HG03060 (cell line): ENCODE measurements around the gene MLC1.
"Not testable (repeated sequence)": the region's sequence is repeated elsewhere in the genome, so short reads cannot be mapped to it uniquely, and the experiment has no call there.

ENCODE experiments used
- ATAC-seq: cut with Tn5 transposase; IDR thresholded peaks from one replicate; pipeline ENCODE4 v1.9.1; 2021; ENCODE audit warnings: low read depth, moderate number of reproducible peaks; ENCODE audit not compliant: unreplicated experiment

MLC1 gene

GRCh38 chr22:50104141-50104544, 18.9 kb upstream of the MLC1 start:
- ATAC-seq: no peak

- ATAC-seq: no peak
Measured at GRCh38 chr22:50102946-50103345, 17.7 kb upstream of the MLC1 start.

GRCh38 chr22:50101870-50102565, 16.8 kb upstream of the MLC1 start:
- no peak for ATAC-seq

DNA sequence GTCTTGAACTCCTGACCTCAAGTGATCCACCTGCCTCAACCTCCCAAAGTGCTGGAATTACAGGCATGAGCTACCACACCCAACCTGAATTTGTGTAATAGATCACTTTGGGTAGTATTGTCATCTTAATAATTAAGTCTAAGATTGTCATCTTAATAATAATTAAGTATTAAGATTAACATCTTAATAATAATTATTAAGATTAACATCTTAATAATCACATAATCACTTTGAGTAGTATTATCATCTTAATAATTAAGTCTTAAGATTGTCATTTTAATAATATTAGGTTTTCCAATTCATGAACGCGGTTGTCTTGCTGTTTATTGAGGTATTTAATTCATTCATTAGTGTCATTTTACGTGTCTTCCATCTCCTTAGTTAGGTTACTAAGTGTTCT, 12.8 kb upstream of the MLC1 start:
- ATAC-seq: no peak

- no peak for ATAC-seq
Measured at GRCh38 chr22:50092342-50092741, 7.1 kb upstream of the MLC1 start.

DNA sequence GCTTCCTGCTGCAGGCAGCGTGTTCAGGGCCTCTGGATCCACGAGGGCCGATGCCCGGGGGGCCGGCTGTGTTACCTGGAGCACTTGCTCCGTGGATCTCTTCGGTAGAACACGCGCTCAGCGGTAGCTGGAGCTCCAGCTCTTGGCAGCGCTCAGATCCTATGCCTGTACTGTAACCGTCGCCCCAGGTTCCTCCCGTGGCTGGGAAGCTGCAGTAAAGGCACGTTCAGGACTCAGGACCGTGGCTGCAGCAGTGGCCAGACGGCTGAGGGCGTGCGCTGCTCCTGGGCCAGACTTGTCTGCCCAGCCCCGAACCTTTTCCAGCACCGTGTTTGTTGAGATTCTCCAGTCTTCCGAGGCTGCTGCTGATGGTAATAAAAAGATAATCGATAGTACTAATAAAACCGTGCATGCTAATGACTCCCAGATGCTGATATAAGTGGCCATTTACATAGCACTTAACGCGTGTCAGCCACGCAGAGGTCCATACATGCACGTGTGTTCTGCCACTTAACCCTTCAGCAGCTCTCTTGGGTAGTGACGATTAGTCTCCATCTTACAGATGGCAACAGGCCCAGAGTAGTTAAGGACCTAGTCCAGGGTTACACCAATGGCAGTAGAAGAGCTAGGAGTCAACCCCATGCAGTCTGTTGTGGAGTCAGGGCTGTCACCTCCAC, 6.0 kb upstream of the MLC1 start:
- no peak for ATAC-seq

- no peak for ATAC-seq
Measured at GRCh38 chr22:50090412-50090714, 5.1 kb upstream of the MLC1 start.

DNA sequence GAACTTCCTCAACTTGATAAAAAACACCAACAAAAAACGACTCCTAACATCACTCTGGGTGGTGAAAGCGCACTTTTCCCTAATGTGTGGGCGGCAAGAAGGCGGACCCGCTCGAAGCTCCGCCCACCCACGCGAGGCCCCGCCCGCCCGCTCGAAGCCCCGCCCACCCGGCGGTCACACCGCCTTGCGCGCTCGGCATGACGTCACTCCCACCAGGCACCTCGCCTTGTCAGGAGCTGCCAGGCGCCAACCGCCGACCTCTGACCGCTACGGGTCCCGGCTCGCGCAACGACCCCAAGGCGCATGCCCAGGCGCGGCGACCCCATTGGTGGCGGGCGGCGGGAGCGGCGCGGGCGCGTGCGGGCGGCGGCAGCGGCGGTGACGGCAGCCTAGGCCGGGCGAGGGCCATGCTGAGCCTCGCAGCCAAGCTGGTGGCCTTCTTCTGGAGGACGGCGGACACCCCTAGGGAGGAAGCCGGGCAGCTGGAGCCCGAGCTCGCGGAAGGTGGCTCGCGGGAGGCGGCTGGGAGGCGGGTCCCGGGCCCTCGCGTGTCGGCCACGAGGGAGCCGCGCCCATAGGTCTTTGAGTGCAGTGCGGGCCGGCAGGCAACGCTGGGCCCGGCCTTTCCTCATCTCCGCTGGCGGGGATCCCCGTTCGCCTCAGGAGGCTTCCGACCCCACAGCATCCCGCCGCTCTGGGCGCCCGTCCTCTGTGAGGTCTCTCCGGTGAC, 4.6 kb upstream of the MLC1 start, which contains the start of gene MOV10L1:
Gene MOV10L1, plus strand, starts transcription at position 325 of the 730 bp plus-strand sequence. Its CDS starts 83 bp downstream, at position 408.
- no peak for ATAC-seq

- no peak for ATAC-seq
Measured at GRCh38 chr22:50089231-50089630, 4.0 kb upstream of the MLC1 start.

DNA sequence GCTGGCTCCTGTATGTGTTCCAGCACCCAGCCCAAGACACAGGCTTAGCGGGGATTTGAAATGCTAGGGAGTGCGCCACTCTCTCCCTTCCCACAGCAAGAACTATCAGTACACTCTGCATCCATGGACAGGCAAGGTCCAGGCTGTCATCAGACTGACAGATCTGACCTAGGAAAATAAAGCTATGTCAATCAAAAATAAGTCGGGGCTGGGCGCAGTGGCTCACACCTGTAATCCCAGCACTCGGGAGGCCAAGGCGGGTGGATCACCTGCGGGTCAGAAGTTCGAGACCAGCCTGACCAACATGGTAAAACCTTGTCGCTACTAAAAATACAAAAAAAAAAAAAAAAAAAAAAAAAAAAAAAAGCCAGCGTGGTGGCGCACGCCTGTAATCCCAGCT, 2.9 kb upstream of the MLC1 start:
- no peak for ATAC-seq

DNA sequence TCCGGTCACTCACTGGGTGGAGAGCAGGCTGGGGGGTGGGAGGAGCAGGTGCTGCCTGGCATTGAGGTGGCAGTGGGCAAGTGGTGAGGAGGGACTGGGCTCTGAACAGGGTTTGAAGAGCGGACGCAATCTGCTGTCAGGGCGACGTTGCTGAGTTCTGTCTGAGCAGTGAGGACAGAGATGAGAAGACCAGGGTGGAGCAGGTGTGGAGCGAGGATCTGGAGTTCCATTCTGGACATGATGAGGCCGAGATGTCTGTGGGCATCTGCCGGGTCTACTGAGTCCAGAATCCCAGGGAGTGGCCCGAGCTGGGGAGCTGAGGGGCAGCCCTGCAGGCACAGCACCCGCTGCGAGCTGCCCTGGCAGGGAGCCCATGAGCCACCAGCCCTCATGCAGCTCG, 2.4 kb upstream of the MLC1 start:
- no peak for ATAC-seq

- not testable (repeated sequence) for ATAC-seq
Measured at GRCh38 chr22:50086975-50087374, 1.7 kb upstream of the MLC1 start.

DNA sequence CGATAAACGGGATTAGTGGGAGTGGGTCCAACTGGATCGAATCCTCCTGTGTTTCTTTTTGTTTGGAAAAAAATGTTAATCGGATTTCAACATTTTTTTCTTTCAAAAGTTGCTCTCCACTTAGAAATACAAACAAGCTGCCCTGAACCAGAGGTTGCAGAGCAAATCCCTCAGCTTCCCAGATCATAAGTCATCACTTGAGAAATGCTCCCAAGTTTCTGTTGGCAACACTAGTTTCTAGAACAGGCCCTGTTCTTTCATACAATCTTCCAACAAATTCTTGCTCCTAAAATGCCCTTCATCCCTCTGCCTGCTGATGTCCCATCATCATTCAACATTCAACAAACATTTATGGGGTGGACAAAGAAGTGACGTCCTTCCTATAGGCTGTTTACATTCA, 1.3 kb upstream of the MLC1 start:
- no peak for ATAC-seq

DNA sequence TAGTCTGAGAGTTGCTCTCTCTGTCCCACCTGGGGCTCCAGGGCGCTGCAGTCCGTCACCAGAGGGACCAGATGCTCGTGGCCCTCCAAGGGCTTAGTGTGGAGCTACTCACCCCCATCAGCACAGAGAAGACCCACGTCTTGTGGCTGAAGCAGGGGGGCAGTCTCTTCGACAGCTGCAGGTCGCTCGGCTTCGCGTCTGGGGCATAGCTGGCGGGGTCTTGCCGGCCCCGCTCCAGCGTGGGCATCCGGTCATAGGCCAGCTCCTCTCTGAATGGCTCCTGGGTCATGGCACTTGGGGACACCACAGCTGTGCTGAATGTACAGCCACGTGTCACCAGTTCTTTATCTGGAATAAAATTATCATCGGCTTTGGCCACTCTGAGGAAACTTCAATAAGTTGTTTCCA, 608 bp downstream of the MLC1 start:
- ATAC-seq: no peak

DNA sequence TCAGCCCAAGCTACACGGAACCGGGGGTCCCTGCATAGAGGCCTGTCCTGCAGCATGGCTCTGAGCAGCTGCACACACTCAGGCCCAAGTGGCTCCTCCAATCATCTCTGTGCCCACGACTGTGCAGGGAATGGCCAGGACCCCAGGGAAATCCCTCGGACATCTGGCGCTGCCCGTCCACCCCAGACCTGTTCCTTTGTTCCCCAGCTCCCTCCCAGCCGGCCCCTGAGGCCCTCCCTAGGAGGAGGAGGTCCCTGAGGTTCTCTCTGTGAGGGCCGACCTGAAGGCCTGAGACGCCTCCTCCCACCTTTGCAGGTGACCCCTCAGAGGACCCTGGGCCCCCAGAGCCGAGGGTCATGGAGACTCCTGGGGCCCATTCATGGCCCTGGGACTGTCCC, 1.1 kb downstream of the MLC1 start:
- no peak for ATAC-seq

- ATAC-seq: no peak
Measured at GRCh38 chr22:50083462-50084079, 1.7 kb downstream of the MLC1 start.

DNA sequence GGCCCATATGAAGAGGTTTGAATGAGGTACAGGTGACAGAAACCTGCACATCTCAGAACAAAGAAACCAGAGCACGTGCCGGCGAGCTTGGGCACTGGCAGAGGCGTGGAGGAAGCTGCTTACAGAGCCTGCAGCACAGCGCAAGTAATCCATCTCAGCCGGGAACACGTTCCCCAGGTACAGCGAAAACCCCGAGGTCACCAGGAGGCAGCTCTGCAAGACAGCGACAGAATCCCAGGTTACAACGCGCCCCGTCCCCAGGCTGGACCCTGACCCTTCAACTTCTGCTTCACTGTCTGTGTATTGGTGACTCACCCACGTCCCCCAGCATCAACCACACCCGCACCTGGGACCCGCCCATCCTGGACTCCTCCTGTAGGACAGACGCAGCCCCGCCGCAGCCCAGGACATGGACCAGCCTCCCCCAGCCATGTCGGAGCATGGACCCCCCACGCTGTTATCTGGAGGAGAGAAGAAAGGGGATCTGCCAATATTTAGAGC, 2.2 kb downstream of the MLC1 start:
- no peak for ATAC-seq

DNA sequence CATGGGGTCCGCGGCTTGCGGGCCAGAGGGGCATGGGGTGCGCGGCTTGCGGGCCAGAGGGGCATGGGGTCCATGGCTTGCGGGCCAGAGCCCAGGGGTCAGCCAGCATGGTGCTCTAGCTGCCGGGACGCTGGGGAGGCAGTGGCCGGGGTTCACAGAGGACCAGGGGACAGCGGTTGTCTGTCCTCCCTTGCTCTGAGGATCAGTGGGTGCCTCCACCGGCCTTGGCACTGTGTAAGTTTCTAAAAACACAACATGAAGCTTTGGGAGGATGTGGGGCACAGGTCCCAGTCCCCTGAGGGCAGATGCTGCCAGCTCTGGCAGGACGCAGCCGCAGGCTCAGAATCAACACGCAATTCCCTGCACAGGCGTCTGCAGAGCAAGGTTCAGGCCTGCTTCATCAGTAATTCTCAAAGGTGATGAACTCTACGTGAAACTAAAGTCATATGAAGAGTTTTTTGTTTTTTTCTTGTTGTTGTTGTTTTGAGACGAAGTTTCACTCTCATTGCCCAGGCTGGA, 3.0 kb downstream of the MLC1 start:
- no peak for ATAC-seq

GRCh38 chr22:50081426-50082196, 3.6 kb downstream of the MLC1 start:
- no peak for ATAC-seq

DNA sequence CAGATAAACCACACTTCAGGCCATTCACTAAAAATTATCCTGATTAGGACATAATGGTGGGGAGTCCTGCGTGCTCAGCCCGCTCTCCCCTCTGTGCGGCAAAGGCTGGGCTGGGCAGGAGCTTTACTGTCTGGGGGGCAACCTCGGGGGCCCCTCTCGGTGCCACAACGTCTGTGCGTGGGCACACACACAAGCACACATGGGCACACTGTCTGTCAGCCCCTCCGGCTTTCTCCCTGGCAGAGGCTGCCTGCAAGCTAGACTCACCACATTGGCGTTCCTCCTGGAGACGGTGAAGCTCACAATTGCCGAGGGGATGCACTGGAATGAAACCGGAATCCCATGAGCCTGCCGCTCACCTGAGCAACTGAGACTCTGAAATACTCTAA, 5.2 kb downstream of the MLC1 start:
- no peak for ATAC-seq
